AG04450 (cell line): ENCODE results near the gene PARD3. TPM values are rescaled to one million over a fixed set of nuclear protein-coding genes. Genes with fewer than 3 reads are reported as not detected.

Source experiments
- CTCF ChIA-PET: fragments of 300-600, 350-600 bp; formaldehyde crosslinking; extraction: SDS; loops from one replicate; lab custom pipeline; 2022; ENCODE audit warnings: antibody characterized with exemption, inconsistent platforms; lab: Charles Lee
- POLR2A ChIA-PET: fragments of 350-600 bp; formaldehyde crosslinking; extraction: SDS; loops from one replicate; lab custom pipeline; 2021; ENCODE audit warnings: antibody characterized with exemption, inconsistent platforms; lab: Yijun Ruan, JAX
- DNase-seq: peaks from one replicate; pipeline ENCODE4 v3.0.0-alpha.2; 2011; ENCODE audit warnings: low read depth, low spot score
- H3K27ac ChIP-seq: one replicate; pipeline ENCODE4 v1.5.1; 2012; ENCODE audit warnings: low read depth, low read length, control low read depth
- H3K27me3 ChIP-seq: one replicate; pipeline ENCODE4 v1.6.0; 2012; ENCODE audit warnings: low read length; ENCODE audit not compliant: control insufficient read depth, insufficient read depth
- H3K4me3 ChIP-seq: 2 replicates; pipeline ENCODE4 v1.5.1; 2011; ENCODE audit warnings: mild to moderate bottlenecking, low read depth, low read length, control low read depth
- H3K9me3 ChIP-seq: 2 replicates; pipeline ENCODE4 v1.5.1; 2012; ENCODE audit warnings: low read length; ENCODE audit not compliant: control insufficient read depth, insufficient read depth
- polyA plus RNA-seq: library from polyadenylated mRNA; depleted of rRNA; stranded (reverse); fragments of >200 nt; gene quantifications from 2 replicates; pipeline ENCODE4 v1.2.3, GENCODE V29; 2011
- TF ChIP-seq, protein P1 (sequence below): IDR thresholded peaks from 2 replicates; pipeline ENCODE4 v1.5.1; 2011; ENCODE audit warnings: low read depth, low read length, control low read depth, inconsistent platforms

The PARD3 gene
- polyA plus RNA-seq, 1 experiment = 43.1 TPM

DNA sequence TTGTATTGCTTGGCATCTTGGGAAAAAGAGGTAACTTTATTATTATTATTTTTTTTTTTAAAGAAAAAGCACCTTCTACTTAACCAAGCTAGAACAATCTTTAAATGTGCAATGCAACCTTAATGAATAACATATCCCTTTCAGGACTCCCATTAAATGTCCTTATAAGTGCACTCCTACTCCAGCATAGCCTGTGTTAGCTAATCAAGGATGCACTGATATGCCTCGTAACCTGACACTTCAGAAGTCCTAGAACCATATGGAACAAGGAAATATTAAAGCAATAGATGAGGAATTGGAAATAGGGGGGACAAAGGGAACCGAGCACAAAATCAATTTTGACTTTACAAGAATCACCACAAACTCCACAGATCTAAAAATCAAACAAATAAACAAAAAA lies 522.4 kb downstream of the PARD3 start:
- no peak overlapping the region for H3K27ac ChIP-seq
- DNase-seq = no peak
- no peak overlapping the region for H3K4me3 ChIP-seq
- POLR2A ChIA-PET = no interaction called here
- no peaks in the 10 kb centered on the region for H3K9me3 ChIP-seq
- TF ChIP-seq, protein P1, sequence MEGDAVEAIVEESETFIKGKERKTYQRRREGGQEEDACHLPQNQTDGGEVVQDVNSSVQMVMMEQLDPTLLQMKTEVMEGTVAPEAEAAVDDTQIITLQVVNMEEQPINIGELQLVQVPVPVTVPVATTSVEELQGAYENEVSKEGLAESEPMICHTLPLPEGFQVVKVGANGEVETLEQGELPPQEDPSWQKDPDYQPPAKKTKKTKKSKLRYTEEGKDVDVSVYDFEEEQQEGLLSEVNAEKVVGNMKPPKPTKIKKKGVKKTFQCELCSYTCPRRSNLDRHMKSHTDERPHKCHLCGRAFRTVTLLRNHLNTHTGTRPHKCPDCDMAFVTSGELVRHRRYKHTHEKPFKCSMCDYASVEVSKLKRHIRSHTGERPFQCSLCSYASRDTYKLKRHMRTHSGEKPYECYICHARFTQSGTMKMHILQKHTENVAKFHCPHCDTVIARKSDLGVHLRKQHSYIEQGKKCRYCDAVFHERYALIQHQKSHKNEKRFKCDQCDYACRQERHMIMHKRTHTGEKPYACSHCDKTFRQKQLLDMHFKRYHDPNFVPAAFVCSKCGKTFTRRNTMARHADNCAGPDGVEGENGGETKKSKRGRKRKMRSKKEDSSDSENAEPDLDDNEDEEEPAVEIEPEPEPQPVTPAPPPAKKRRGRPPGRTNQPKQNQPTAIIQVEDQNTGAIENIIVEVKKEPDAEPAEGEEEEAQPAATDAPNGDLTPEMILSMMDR = no peak
- H3K27me3 ChIP-seq = no peaks in the 10 kb centered on the region
- CTCF ChIA-PET = no interaction called here

DNA sequence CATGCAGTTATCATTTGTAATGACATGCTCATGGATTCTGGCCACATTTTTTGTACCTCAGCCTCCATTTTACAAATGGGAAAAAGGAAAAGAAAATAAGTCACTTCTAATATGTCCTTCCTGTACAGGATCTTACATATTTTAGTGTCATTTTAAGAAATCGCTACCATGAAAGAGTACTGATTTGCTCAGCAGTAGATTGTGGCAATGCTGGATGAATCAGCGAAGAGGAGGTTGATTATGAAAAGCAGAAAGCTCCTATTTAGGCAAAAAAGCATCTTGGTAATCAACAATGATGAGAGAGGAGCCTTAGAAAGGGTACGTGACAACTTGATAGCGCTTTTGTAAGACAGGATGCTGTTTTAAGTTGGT lies 522.9 kb downstream of the PARD3 start:
- no peak for DNase-seq
- Histone ChIP-seq H3K4me3 (no peak overlapping the region), H3K27me3 (no peaks in the 10 kb centered on the region), H3K9me3 (no peaks in the 10 kb centered on the region), H3K27ac (no peak overlapping the region)
- ChIA-PET CTCF (interaction anchor here (1.5 kb wide), 1 partner anchor 346 kb away, joined by 5 read pairs; no protein-coding TSS in a partner anchor), POLR2A (no interaction called here)
- TF ChIP-seq, protein P1 = no peak

DNA sequence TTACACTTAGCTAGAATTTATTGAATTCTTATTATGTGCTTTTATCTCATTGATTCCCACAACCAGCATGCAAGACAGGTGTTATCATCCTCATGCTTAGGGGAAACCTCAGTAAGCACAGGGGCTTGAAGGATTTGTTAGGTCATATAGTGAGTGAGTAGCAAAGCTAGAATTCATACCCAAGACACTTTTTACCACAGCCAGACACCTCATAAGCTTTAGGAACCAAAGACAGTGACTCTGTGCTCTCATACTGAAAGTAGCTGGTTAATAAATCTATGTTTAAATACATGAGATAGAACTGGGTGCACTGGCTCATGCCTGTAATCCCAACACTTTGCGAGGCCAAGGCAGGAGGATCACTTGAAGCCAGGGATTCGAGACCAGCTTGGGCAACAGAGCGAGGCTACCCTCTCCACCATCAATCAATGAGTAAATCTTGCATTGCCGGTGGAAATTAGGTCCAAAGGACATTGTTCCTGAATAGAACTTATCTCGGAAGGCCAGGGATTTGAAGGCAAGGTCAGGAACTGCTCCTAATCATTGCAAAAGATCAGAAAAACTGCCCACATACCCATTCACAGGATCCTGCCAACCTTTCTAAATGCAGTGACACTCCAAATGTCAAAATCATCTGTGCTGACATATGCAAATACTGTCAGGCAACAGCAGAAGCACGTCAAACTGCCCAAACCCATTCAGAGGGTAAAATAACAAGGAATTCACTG lies 523.5 kb downstream of the PARD3 start:
- no peak overlapping the region for H3K4me3 ChIP-seq
- no peaks in the 10 kb centered on the region for H3K9me3 ChIP-seq
- no peak overlapping the region for H3K27ac ChIP-seq
- CTCF ChIA-PET = interaction anchor here (1.5 kb wide), 1 partner anchor 347 kb away, joined by 5 read pairs; no protein-coding TSS in a partner anchor
- POLR2A ChIA-PET = no interaction called here
- DNase-seq = no peak
- TF ChIP-seq, protein P1 = no peak
- no peaks in the 10 kb centered on the region for H3K27me3 ChIP-seq

DNA sequence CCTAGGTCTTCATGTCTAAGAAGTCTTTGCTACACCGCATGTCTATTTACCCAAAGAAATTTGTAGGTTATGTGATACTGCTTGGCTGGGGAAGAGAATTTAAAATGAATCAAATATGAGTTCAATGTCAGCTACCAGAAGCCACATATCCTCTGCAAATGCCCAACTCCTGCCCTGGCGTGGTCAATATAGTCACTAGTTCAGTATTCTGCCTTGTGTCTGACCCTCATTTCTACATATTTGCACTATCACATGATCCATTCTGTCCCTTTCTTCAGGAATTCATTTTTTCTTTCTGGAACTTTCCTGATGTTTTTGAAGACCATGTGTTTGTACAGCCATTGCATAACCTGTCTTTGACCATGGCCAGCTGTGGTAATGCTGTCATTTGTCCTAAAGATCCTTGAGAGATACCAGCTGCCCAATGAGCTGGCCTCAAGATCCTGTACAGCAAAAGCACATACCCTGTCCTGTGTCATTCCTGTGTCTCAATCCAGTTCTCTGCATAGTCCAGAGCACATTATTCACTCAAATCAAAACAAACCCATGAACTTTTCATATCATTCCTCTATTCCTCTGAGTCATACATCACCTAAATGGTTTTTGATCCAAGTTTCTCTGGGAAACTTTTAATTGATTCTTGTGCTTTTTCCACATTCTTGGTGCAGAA lies 524.5 kb downstream of the PARD3 start:
- no peak overlapping the region for H3K4me3 ChIP-seq
- no peak overlapping the region for H3K27ac ChIP-seq
- CTCF ChIA-PET = interaction anchor here (1.5 kb wide), 1 partner anchor 348 kb away, joined by 5 read pairs; no protein-coding TSS in a partner anchor
- H3K9me3 ChIP-seq = no peaks in the 10 kb centered on the region
- TF ChIP-seq, protein P1 = no peak
- H3K27me3 ChIP-seq = no peaks in the 10 kb centered on the region
- POLR2A ChIA-PET = interaction anchor here (0.8 kb wide), 1 partner anchor 290 kb away, joined by 3 read pairs; no protein-coding TSS in a partner anchor
- DNase-seq = peak; percentile 65

DNA sequence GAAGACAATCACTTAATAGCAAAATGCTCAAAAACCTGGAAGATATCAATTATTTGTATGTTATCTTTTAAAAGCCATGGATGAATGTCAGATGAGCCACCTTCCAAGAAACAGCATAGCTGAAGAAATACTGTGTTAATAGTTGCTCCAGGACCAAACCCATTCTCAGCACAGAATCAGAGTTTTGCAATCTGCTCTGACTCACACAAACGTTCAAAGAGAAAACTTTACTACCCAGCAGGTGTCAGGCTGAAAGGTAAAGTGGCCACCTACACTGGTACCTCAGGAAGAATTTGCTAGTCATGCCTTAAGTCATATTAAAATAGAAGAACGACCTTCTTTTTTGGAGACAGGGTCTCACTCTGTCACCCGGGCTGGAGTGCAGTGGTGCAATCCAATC lies 526.5 kb downstream of the PARD3 start:
- H3K27ac ChIP-seq = no peak overlapping the region
- no peaks in the 10 kb centered on the region for H3K9me3 ChIP-seq
- TF ChIP-seq, protein P1 = no peak
- no peak overlapping the region for H3K4me3 ChIP-seq
- ChIA-PET POLR2A (no interaction called here), CTCF (no interaction called here)
- DNase-seq = no peak
- no peaks in the 10 kb centered on the region for H3K27me3 ChIP-seq
